HepG2 (cell line): ENCODE results near the gene IL1RL1. TPM values are rescaled to one million over a fixed set of nuclear protein-coding genes. Genes with fewer than 3 reads are reported as not detected.

Source experiments
- ATAC-seq: fragments of 200-7000 bp; cut with Tn5 transposase; 3 replicates; pipeline ENCODE4 v1.9.1; 2020; ENCODE audit warnings: mild to moderate bottlenecking, moderate library complexity
- BruUV-seq: library from RNA; stranded (reverse); fragments of 400-500 nt; replicated peaks from 2 replicates; lab custom pipeline; 2021; lab: Mats Ljungman, UMichigan
- CTCF ChIA-PET: fragments of 300-600 bp; formaldehyde crosslinking; extraction: SDS; loops from one replicate; lab custom pipeline; 2021; ENCODE audit warnings: low total read pairs, inconsistent platforms, low intra/inter-chr PET ratio; lab: Yijun Ruan, JAX
- POLR2A ChIA-PET: fragments of 350-600 bp; sonication (Branson Sonifier 250); formaldehyde crosslinking; loops from one replicate; lab custom pipeline; 2020; ENCODE audit warnings: antibody characterized with exemption, inconsistent platforms; lab: Yijun Ruan, JAX
- DNase-seq: peaks from one replicate; pipeline ENCODE4 v3.0.0-alpha.2; 2015; ENCODE audit warnings: low spot score
- FAIRE-seq: peaks from 3 replicates; lab custom pipeline; 2011; peaks lifted over from hg19 to GRCh38; lab: Jason Lieb, UNC
- H2AFZ ChIP-seq: one replicate; pipeline ENCODE4 v1.6.1; 2011; ENCODE audit warnings: low read length, inconsistent platforms
- H3K27ac ChIP-seq: fragments of 300-600 bp; 3 replicates; pipeline ENCODE4 v1.8.0; 2011; ENCODE audit warnings: mixed run types, mild to moderate bottlenecking, mixed read lengths, low read length, inconsistent platforms; ENCODE audit not compliant: insufficient read depth; ENCODE audit errors: extremely low read length
- H3K27me3 ChIP-seq, 2 experiments: fragments of 200-600 bp in 1 of 2; 2 replicates in 1 of 2; 3 replicates in 1 of 2; pipeline versions ENCODE4 v1.6.0 to v1.8.0; 2011; ENCODE audit warnings: low read length in 2 of 2, mild to moderate bottlenecking in 2 of 2, moderate library complexity in 2 of 2, inconsistent platforms in 1 of 2; ENCODE audit not compliant: insufficient read depth in 2 of 2, control insufficient read depth in 1 of 2
- H3K36me3 ChIP-seq, 2 experiments: fragments of 200-600 bp in 1 of 2; replicated peaks in 1 of 2; 2 replicates in 1 of 2; 3 replicates in 1 of 2; pipeline versions ENCODE4 v1.5.1 to v1.8.0; 2011; ENCODE audit warnings: low read length in 2 of 2, inconsistent platforms in 1 of 2; ENCODE audit not compliant: insufficient read depth in 2 of 2, control insufficient read depth in 1 of 2
- H3K4me1 ChIP-seq: 2 replicates; pipeline ENCODE4 v1.5.1; 2012; ENCODE audit warnings: low read length, inconsistent platforms; ENCODE audit not compliant: insufficient read depth
- H3K4me2 ChIP-seq: 2 replicates; pipeline ENCODE4 v1.6.0; 2011; ENCODE audit warnings: low read depth, low read length, inconsistent platforms
- H3K4me3 ChIP-seq, 3 experiments: fragments of 200-600 bp in 1 of 3; sonication (generic), shearing (Covaris generic) in 1 of 3; replicated peaks in 1 of 3; 2 replicates each; pipeline ENCODE4 v1.5.1; 2011 to 2016; ENCODE audit warnings: low read length in 3 of 3, inconsistent platforms in 2 of 3, low read depth in 2 of 3, mild to moderate bottlenecking in 2 of 3, control low read depth in 1 of 3, mixed read lengths in 1 of 3; ENCODE audit not compliant: insufficient read depth in 1 of 3
- H3K79me2 ChIP-seq: one replicate; pipeline ENCODE4 v1.6.1; 2011; ENCODE audit warnings: low read length, inconsistent platforms; ENCODE audit not compliant: insufficient read depth
- H3K9ac ChIP-seq: 2 replicates; pipeline ENCODE4 v1.6.0; 2011; ENCODE audit warnings: mild to moderate bottlenecking, low read depth, low read length, inconsistent platforms; ENCODE audit not compliant: insufficient read depth
- H3K9me3 ChIP-seq: 2 replicates; pipeline ENCODE4 v1.5.1; 2012; ENCODE audit warnings: mild to moderate bottlenecking, low read length
- H4K20me1 ChIP-seq: 2 replicates; pipeline ENCODE4 v1.6.0; 2011; ENCODE audit warnings: inconsistent platforms, mild to moderate bottlenecking, low read length, moderate library complexity; ENCODE audit not compliant: insufficient read depth
- ATAD3A ChIP-seq: sonication (generic); formaldehyde crosslinking; IDR thresholded peaks from 2 replicates; pipeline ENCODE4 v1.4.0; 2020; ENCODE audit warnings: missing genetic modification reagents
- FOXA3 ChIP-seq: IDR thresholded peaks from 2 replicates; pipeline ENCODE4 v1.6.1; 2016; ENCODE audit warnings: missing genetic modification reagents, missing compliant biosample characterization
- HES4 ChIP-seq: sonication (generic); formaldehyde crosslinking; IDR thresholded peaks from 2 replicates; pipeline ENCODE4 v1.9.0; 2021; ENCODE audit warnings: mild to moderate bottlenecking, missing genetic modification reagents, borderline replicate concordance
- HNF4A ChIP-seq: sonication (generic); formaldehyde crosslinking; IDR thresholded peaks from 2 replicates; pipeline ENCODE4 v1.4.0; 2020; ENCODE audit warnings: missing genetic modification reagents
- MNT ChIP-seq: fragments of 450-650 bp; IDR thresholded peaks from 2 replicates; pipeline ENCODE4 v1.6.1; 2016
- SALL1 ChIP-seq: sonication (generic); formaldehyde crosslinking; IDR thresholded peaks from 2 replicates; pipeline ENCODE4 v1.8.0; 2022; ENCODE audit warnings: mild to moderate bottlenecking, missing genetic modification reagents
- XBP1 ChIP-seq: sonication (generic); formaldehyde crosslinking; IDR thresholded peaks from 2 replicates; pipeline ENCODE4 v1.5.0; 2020; ENCODE audit warnings: missing genetic modification reagents
- ZC3H13 ChIP-seq: sonication (generic); formaldehyde crosslinking; IDR thresholded peaks from 2 replicates; pipeline ENCODE4 v1.8.1; 2023; ENCODE audit warnings: mild to moderate bottlenecking, missing genetic modification reagents, moderate library complexity
- ZNF644 ChIP-seq: IDR thresholded peaks from 2 replicates; pipeline ENCODE4 v1.6.1; 2016; ENCODE audit warnings: low read depth
- WGBS: methylation state at CpG from one replicate; pipeline ENCODE4 v1.1.6; 2017; ENCODE audit warnings: low lambda C conversion rate; 5-methylcytosine and 5-hydroxymethylcytosine counted together
- in situ Hi-C: cut with HindIII; loops from 2 replicates; pipeline ENCODE4 v1.10.0; 2017; ENCODE audit warnings: low pct_unique_long_range_greater_than_20kb; ENCODE audit not compliant: extremely low pct_ligation_motif_present
- intact Hi-C: fragments of 100-400 bp; cut with micrococcal nuclease; formaldehyde crosslinking; loops from one replicate; pipeline ENCODE4 v1.10.0; 2022; ENCODE audit not compliant: unreplicated experiment
- polyA plus RNA-seq, 8 experiments: library from polyadenylated mRNA; depleted of rRNA in 3 of 8; stranded (reverse) in 7 of 8; unstranded in 1 of 8; fragments of >200 nt; fragmentation: Illumina TruSeq in 4 of 8; extraction: Trizol in 4 of 8; gene quantifications; 2 replicates each; pipeline versions ENCODE4 v1.2.1 to v1.2.3, GENCODE V29; 2011 to 2016; ENCODE audit warnings: low read depth in 4 of 8, missing spikeins in 1 of 8, mixed read lengths in 1 of 8; ENCODE audit not compliant: insufficient read depth in 1 of 8
- total RNA-seq, 5 experiments: library from RNA; depleted of rRNA; stranded (reverse); fragments of >200 nt; fragmentation: Illumina TruSeq; extraction: Trizol; gene quantifications; 2 replicates each; pipeline ENCODE4 v1.2.3, GENCODE V29; 2016; ENCODE audit warnings: low read depth in 1 of 5
- TF ChIP-seq, protein P1 (sequence below): sonication (generic); formaldehyde crosslinking; IDR thresholded peaks from 2 replicates; pipeline ENCODE4 v1.4.0; 2020; ENCODE audit warnings: missing genetic modification reagents
- TF ChIP-seq, protein P2 (sequence below): sonication (generic); formaldehyde crosslinking; conservative IDR thresholded peaks from 2 replicates; pipeline ENCODE4 v1.4.0; 2020; ENCODE audit warnings: missing genetic modification reagents

The IL1RL1 gene
- total and polyA plus RNA-seq, 2 of the 13 experiments (the other 11 are each of a cell fraction or from before 2014, with no cell fraction given) = 0.02 to 0.03 TPM

DNA sequence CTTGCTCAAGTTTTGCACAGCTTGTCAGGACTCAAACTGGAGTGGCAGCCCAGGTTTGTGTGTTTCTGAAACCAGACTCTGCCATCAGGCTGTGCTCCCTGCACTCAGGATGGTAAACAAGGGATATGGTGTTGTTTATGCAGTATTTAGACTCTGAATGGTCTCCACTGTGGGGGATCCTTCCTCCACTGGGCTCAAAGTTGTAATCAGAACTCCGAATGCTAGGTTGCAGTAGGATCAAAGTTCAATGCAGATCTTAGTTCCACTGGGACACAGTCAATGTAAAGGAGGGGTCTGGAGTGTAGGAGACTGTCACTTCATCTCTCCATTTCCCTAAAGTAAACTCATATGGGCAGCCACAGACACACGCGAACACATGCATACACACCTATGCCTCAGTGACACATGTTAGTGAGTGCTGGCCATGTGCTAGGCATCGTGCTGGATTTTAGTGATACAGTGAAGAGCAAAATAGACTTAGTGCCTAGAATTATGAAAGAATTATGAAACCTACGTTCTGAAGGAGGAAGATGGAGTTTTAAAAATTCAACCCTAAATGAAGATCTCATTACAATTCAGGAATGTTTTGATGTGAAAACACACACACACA lies 50.4 kb downstream of the IL1RL1 start:
- Histone ChIP-seq H3K27ac (no peak overlapping the region), H3K36me3 (no peaks in the 10 kb centered on the region), H3K9ac (no peak overlapping the region), H4K20me1 (no peaks in the 10 kb centered on the region), H3K4me1 (peaks cover 10% of the 10 kb centered on the region), H3K9me3 (peaks cover 19% of the 10 kb centered on the region), H3K27me3 (peaks cover 0 to 7% of the 10 kb centered on the region in 2 experiments; a peak in 3 of 5 replicates), H2AFZ (no peak overlapping the region), H3K4me2 (peak overlapping the region; percentile 8; the same call in 1 of the 2 replicates), H3K79me2 (no peaks in the 10 kb centered on the region), H3K4me3 (no peak overlapping the region)
- no peak for TF ChIP-seq HES4 (CRISPR knock-in tag)
- TF ChIP-seq ZNF644 (CRISPR knock-in tag) = 0 out of 2 replicates have a peak, but pooled peaks have one; percentile 36
- TF ChIP-seq SALL1 (CRISPR knock-in tag) = 0 out of 2 replicates have a peak, but pooled peaks have one; percentile 13
- peak; percentile 64 for TF ChIP-seq HNF4A (CRISPR knock-in tag)
- TF ChIP-seq FOXA3 (CRISPR knock-in tag) = 0 out of 2 replicates have a peak, but pooled peaks have one; percentile 26
- TF ChIP-seq MNT = peak; percentile 98
- DNase-seq (peak; percentile 13), FAIRE-seq (peak; percentile 32), ATAC-seq (peak; percentile 57)
- POLR2A ChIA-PET = no interaction called here
- CTCF ChIA-PET = no interaction called here
- no TSS peak for BruUV-seq
- WGBS = 9% methylated on average over 5 of the region's 5 CpGs
- intact Hi-C loops (no loop called here), in situ Hi-C loops (no loop called here)

DNA sequence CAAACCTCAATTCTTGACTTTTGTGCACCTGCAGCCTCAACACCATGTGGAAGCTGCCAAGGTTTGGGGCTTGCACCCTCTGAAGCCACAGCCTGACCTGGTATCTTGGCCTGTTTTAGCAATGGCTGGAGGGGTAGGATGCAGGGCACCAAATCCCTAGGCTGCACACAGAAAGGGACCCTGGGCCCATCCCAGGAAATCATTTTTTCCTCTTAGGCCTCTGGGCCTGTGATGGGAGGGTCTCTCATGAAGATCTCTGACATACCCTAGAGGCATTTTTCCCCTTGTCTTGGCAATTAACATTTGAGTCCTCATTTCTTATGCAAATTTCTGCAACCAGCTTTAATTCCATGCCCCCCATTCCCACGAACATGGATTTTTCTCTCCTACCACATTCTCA lies 54.4 kb downstream of the IL1RL1 start:
- Histone ChIP-seq H2AFZ (no peak overlapping the region), H4K20me1 (no peaks in the 10 kb centered on the region), H3K36me3 (no peaks in the 10 kb centered on the region), H3K4me3 (no peak overlapping the region), H3K4me2 (no peak overlapping the region), H3K27me3 (no peaks in the 10 kb centered on the region), H3K27ac (no peak overlapping the region), H3K9ac (no peak overlapping the region), H3K9me3 (peaks cover 21% of the 10 kb centered on the region), H3K4me1 (peaks cover 10% of the 10 kb centered on the region), H3K79me2 (no peaks in the 10 kb centered on the region)
- BruUV-seq = no TSS peak
- DNase-seq (no peak), ATAC-seq (no peak), FAIRE-seq (no peak)
- WGBS = 8% methylated on average over 1 of the region's 1 CpG
- intact Hi-C loops (no loop called here), in situ Hi-C loops (no loop called here)
- ChIA-PET POLR2A (no interaction called here), CTCF (no interaction called here)
- TF ChIP-seq, protein P1, sequence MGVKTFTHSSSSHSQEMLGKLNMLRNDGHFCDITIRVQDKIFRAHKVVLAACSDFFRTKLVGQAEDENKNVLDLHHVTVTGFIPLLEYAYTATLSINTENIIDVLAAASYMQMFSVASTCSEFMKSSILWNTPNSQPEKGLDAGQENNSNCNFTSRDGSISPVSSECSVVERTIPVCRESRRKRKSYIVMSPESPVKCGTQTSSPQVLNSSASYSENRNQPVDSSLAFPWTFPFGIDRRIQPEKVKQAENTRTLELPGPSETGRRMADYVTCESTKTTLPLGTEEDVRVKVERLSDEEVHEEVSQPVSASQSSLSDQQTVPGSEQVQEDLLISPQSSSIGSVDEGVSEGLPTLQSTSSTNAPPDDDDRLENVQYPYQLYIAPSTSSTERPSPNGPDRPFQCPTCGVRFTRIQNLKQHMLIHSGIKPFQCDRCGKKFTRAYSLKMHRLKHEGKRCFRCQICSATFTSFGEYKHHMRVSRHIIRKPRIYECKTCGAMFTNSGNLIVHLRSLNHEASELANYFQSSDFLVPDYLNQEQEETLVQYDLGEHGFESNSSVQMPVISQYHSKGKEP (CRISPR knock-in tag) = no peak
- TF ChIP-seq, protein P2, sequence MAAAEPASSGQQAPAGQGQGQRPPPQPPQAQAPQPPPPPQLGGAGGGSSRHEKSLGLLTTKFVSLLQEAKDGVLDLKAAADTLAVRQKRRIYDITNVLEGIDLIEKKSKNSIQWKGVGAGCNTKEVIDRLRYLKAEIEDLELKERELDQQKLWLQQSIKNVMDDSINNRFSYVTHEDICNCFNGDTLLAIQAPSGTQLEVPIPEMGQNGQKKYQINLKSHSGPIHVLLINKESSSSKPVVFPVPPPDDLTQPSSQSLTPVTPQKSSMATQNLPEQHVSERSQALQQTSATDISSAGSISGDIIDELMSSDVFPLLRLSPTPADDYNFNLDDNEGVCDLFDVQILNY = no peak
- TF ChIP-seq ATAD3A (CRISPR knock-in tag) (no peak), XBP1 (CRISPR knock-in tag) (no peak), ZC3H13 (no peak)
